ENCODE measurements around the gene RSPO4.

Gene RSPO4

GRCh38 chr20:942611-943010 is 59.5 kb downstream of the RSPO4 start:
- DNase-seq (ENCODE audit: low read depth, low spot score) = no peak

DNA sequence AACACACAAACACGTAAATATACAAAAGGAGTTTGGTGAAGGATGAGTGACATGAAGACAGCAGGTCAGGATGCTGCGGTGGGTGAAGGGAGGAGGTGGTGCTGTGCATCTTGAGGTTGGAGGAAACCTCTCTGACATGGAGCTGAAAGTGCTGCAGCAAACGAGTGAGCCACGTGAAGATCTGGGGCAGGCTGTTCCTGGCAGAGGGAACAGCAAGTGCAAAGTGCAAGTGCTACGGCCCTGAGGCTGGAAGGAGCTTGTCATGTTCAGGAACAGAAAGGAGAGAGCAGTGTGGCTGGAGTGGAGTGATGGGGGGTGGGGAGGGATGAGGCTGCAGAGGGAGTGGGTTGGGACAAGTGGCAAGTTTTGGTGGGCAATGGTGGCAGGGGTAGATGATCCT is 61.2 kb downstream of the RSPO4 start:
- no peak for DNase-seq (ENCODE audit: low read depth, low spot score)

DNA sequence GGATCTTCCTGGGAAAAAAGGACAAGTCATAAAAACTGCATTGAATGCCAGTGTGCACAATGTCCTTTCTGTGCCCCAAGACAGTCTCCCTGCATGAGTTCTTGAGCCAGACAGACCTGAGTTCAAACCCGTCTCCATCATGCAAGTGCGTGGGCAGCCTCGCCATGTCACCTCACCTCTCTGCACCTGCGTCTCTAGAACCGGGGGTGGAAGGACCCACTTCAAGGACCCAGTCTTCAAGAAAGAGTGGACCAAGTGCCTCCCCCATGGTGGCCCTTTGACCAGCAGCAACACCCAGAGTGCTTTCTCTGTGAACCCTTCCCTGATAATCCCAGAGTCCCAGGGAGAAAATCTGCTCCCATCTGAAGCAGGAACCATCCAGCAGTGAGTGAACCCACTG is 62.5 kb downstream of the RSPO4 start:
- DNase-seq (ENCODE audit: low read depth, low spot score) = no peak

DNA sequence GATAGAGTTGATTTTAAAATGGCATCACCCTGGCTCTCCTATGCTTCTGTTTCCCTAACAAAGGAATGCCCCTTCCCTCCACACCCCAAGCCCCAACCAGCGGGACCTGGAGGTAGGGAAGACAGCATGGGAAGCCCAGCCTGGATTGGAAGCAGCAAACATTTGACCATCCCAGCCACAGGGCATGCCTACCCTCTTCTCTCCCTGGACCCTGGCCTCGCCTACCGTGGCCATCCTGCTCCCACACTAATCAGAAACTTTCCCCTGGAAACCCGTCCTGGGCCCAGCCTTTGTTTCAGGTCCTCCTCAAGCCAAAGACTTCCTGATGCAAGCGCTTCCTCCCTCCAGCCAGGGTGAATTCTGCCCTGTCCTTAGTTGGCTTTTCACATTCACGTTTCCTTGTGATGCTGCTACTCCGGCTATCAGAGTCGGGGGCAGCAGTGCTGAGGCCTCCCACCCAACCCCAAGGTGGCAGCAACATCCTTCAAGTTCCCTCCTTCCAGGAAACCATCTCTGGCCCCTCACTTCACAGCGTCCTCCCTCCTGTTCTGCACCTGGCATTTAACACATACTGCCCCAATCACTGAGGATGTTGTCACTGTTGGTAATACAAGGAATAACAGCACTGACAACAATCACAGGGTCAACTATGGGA is 67.8 kb downstream of the RSPO4 start:
- no peak for DNase-seq (ENCODE audit: low read depth, low spot score)

GRCh38 chr20:933029-933428 is 69.1 kb downstream of the RSPO4 start:
- no peak for DNase-seq (ENCODE audit: low read depth, low spot score)

- DNase-seq (ENCODE audit: low read depth, low spot score) = no peak
These were observed 70.7 kb downstream of the RSPO4 start for GRCh38 chr20:931401-931800.

DNA sequence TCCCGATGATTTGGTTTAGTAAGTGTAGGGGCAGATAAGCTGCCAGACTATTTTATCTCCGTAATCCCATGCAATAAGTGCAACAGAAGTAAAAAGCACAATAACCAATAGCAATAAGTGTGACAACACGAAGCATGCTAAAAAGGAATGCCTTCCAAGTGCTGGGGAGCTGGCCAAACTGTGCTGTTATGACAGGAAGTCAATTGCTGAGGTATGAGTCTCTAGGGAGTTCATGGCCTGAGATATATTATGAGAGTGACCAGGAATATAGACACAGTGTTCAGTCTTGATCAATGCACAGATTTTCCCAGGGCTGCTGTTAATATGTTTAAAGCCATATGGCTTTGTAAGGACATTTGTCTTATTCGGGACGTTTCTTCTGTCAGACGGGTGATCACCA is 75.4 kb downstream of the RSPO4 start:
- no peak for DNase-seq (ENCODE audit: low read depth, low spot score)

- no peak for DNase-seq (ENCODE audit: low read depth, low spot score)
These were observed 76.6 kb downstream of the RSPO4 start for GRCh38 chr20:925516-925915.

DNA sequence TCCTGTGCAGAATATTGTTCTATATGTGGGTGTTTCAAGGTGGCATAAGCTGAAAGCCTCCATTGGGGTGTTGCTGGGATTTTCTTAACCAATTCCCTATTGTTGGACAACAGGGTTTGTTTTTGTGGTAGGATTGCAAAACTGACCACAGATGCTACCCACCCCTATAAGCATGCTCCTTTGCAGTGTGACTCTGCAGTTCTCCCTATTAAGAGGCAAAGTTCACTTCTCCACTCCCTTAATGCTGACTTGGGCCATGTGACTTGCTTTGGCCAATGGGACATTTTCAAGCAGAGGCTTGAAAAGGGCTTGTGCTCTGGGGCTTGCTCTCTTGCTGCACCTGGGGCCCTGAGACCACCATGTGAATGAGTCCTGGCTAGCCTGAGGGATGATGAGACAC is 77.5 kb downstream of the RSPO4 start:
- no peak for DNase-seq (ENCODE audit: low read depth, low spot score)

DNA sequence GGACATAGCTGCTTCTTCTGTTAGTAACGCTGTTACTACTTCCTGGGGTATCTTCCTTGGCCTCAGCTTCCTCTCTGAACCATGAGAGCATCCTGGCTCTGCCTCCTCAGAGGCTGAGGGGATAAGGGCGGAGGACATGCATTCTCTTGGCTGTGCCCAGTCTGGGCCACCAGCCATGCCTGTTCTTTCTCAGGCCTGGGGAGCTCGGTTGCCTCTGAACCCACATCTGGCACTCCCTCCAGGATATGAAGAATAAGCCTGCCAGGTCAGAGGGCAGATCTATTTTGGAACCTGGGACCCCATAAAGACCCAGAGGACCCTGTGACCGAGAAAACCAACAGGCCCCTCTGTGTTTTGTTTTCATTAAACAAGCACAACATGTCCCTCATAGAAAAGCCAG is 79.3 kb downstream of the RSPO4 start:
- no peak for DNase-seq (ENCODE audit: low read depth, low spot score)

DNA sequence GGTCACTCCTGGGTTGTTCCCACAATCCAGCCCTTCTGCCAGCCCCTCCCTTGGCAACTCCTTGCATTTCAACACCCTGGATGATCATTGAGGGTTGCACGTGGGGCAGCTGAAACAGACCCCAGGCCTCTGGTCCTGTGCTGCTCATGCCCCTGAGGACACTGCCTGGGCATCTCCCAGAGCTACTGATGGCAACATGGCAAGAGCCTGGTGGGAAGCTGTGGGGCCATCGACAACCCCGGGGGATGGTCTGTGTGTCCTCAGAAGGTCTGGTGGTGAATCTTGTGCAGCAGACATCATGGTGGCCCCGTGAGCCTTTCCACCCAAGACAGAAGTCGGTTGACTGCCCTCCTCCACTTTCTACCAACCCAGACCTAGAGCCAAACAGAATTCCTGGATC is 81.0 kb downstream of the RSPO4 start:
- no peak for DNase-seq (ENCODE audit: low read depth, low spot score)

GRCh38 chr20:920311-920710 is 81.8 kb downstream of the RSPO4 start:
- no peak for DNase-seq (ENCODE audit: low read depth, low spot score)

GRCh38 chr20:919491-919916 is 82.6 kb downstream of the RSPO4 start:
- DNase-seq (ENCODE audit: low read depth, low spot score) = no peak

GRCh38 chr20:917416-917815 is 84.7 kb downstream of the RSPO4 start:
- no peak for DNase-seq (ENCODE audit: low read depth, low spot score)

DNA sequence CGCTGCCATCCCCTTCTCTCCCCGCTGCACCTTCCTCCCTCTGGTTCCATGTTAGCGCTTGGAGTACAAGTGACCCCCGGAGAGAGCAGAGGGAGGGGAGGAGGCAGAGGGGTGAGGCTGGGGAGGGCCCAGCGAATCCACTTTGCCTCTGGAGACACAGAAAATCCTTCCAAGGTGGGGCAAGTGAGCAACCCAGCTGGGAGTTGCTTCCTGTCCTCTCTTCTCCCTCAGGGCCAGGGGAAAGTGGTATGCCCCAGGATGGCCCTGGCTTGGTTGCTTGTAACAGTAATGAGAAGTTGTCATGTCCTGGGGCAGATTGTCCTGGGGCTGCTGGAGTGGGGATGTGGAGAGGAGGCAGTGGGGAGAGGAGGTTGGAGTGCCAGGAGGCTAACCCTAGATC is 85.3 kb downstream of the RSPO4 start:
- no peak for DNase-seq (ENCODE audit: low read depth, low spot score)

- DNase-seq (ENCODE audit: low read depth, low spot score) = no peak
These were observed 85.8 kb downstream of the RSPO4 start, which contains the start of gene ANGPT4 for GRCh38 chr20:916125-916799. Gene ANGPT4, minus strand, starts transcription at chr20:916334. Its CDS starts 120 bp downstream, at chr20:916214.

- DNase-seq (ENCODE audit: low read depth, low spot score) = no peak
These were observed 87.2 kb downstream of the RSPO4 start for GRCh38 chr20:914727-915498.

DNA sequence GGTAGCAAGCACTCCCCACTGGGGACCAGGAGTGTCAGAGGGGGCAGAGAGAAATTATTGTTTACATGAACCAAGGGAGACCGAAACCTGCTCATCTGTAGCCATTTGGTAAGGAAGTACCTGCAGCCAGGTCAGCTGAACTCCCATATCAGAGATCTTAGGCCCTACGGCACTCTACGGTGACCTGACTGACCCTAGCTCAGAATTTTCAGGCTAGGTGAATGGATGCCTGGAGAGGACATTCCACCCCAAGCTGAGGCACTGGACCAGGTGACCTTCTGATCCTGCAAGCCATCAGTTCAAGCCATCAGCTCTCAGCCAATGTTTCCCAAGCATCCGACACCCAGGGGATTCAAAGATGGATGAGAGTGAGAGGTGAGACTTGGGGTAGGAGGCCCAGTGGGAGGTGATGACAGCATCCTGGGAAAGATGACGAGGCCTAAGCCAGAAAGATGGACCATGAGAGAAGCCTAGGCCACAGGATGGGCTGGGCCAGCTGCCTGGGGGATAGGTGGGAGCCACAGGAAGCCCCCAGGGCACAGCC is 88.7 kb downstream of the RSPO4 start:
- no peak for DNase-seq (ENCODE audit: low read depth, low spot score)

GRCh38 chr20:911882-912600 is 90.1 kb downstream of the RSPO4 start:
- no peak for DNase-seq (ENCODE audit: low read depth, low spot score)

DNA sequence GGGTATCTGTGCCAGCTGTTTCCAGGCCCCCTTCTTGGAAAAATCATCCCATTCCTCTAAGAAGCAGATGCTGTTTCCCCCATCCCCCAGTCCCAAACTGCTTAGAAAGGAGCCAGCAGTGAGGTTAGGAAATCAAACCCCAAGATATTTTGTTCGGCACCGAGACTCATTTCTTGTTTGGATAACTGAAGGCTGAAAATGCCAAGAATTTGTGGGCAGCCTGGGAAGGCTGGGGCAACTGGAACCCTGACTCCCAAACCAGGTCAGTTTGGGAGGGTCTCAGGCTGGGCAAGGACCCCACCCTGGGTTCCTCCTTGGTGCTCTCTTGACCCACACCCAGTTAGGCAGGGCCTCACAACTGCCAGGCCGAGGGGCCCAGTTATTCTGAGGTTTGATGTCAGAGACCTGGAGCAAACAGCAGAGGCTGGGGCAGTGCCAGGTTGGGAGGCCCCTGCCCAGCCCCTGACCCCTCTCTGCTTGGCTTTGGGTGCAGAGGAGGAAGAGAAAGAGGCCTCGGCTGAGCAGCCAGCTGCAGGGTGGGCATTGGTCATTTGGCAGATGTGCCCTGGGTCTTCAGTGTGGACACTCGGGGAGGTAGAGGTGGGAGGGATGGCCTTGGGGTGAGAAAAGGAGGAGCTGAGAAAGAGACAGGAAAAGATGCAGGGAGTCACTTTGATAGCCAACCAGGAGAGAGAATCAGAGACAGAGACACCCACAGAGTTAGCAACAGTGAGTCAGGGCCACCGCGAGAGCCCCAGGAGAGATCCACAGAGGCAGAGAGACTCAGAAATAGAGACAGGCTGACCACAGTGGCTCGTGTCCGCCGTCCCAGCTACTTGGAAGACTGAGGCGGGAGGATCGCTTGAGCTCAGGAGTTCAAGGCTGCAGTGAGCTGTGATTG is 91.0 kb downstream of the RSPO4 start:
- no peak for DNase-seq (ENCODE audit: low read depth, low spot score)

Data from activated naive CD8-positive, alpha-beta T cell treated with anti-CD3 and anti-CD28 coated beads, Interleukin-2, amount 50 U/mL, for 16 hours (primary cell).